ENCODE data around the gene SSR3. TPM values are rescaled to one million over a fixed set of nuclear protein-coding genes. Genes with fewer than 3 reads are reported as not detected.

The SSR3 gene
- total and polyA plus RNA-seq, 9 donors = 53.4 to 303 (median 160) TPM

DNA sequence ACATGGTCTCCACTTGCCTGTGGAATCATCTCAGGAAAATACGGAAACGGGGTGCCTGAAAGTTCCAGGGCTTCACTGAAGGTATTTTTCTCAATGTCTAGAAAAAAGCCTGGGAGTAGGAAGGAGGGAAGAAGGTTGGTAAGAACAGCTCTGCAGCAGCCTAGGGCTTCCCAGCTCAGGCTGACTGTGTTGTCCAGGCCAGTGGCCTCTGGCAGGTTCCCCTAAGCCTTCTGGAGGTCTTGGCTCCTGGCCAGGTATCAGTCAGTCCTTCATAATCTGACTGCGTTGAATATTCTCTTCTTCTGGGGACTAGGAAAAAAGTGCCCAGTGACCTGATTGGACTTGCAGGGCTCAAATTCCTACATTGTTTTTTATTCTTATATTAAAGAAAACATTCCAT is 38.6 kb downstream of the SSR3 start:
- WGBS, 3 donors = 66 to 76% (median 67%) methylated on average over 3 of the region's 3 CpGs
- DNase-seq = peak; percentile 29 to 47 (median 32)
- no peak overlapping the region for H3K4me3 ChIP-seq
- no peak overlapping the region for H3K27ac ChIP-seq
- intact Hi-C loops (cut with DNase I) = loop anchor here in 3 of 4 donors (5.0 to 10.0 kb wide), 3 partner anchors 361 to 471 kb away; no protein-coding TSS in a partner anchor
- TF ChIP-seq, protein P1, sequence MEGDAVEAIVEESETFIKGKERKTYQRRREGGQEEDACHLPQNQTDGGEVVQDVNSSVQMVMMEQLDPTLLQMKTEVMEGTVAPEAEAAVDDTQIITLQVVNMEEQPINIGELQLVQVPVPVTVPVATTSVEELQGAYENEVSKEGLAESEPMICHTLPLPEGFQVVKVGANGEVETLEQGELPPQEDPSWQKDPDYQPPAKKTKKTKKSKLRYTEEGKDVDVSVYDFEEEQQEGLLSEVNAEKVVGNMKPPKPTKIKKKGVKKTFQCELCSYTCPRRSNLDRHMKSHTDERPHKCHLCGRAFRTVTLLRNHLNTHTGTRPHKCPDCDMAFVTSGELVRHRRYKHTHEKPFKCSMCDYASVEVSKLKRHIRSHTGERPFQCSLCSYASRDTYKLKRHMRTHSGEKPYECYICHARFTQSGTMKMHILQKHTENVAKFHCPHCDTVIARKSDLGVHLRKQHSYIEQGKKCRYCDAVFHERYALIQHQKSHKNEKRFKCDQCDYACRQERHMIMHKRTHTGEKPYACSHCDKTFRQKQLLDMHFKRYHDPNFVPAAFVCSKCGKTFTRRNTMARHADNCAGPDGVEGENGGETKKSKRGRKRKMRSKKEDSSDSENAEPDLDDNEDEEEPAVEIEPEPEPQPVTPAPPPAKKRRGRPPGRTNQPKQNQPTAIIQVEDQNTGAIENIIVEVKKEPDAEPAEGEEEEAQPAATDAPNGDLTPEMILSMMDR (IDR thresholded peaks at IDR 0.05) = no peak
- TF ChIP-seq POLR2A (IDR thresholded peaks at IDR 0.05) = no peak
- no peak for TF ChIP-seq EP300 (IDR thresholded peaks at IDR 0.05)
- H3K27me3 ChIP-seq = no peaks in the 10 kb centered on the region
- no peaks in the 10 kb centered on the region for H3K9me3 ChIP-seq
- H3K4me1 ChIP-seq (ENCODE audit: insufficient read depth) = peaks cover 6% of the 10 kb centered on the region
- H3K36me3 ChIP-seq = no peaks in the 10 kb centered on the region

DNA sequence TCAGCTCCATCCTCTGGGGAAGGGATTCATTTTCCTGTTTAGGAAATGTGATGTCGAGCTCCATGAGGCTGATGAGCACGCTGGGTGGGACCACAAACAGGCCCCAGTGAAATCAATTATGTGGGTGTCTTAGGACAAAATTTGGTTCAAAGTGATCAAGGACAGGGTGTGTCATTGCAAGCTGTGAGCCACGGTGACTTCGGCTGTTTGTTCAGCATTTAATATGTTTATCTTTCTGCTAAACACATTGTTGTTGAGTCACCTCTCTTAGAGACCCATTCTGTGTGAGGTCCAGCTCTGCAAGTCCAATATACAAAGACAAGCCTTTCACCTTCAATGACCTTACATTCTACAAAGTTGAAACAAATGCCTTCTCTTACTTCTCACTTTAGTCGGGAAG is 41.3 kb downstream of the SSR3 start:
- Histone ChIP-seq H3K36me3 (no peaks in the 10 kb centered on the region), H3K27ac (no peak overlapping the region), H3K4me3 (no peak overlapping the region), H3K9me3 (no peaks in the 10 kb centered on the region), H3K27me3 (no peaks in the 10 kb centered on the region), H3K4me1 (ENCODE audit: insufficient read depth) (peaks cover 6% of the 10 kb centered on the region)
- TF ChIP-seq POLR2A (IDR thresholded peaks at IDR 0.05) (no peak), EP300 (IDR thresholded peaks at IDR 0.05) (no peak)
- TF ChIP-seq, protein P1 (IDR thresholded peaks at IDR 0.05) = no peak
- no peak for DNase-seq
- WGBS, 3 donors = 69 to 81% (median 74%) methylated on average over 5 of the region's 5 CpGs
- intact Hi-C loops (cut with DNase I) = loop anchor here in 2 of 4 donors (5.0 to 10.0 kb wide), 3 partner anchors 359 to 469 kb away; no protein-coding TSS in a partner anchor

DNA sequence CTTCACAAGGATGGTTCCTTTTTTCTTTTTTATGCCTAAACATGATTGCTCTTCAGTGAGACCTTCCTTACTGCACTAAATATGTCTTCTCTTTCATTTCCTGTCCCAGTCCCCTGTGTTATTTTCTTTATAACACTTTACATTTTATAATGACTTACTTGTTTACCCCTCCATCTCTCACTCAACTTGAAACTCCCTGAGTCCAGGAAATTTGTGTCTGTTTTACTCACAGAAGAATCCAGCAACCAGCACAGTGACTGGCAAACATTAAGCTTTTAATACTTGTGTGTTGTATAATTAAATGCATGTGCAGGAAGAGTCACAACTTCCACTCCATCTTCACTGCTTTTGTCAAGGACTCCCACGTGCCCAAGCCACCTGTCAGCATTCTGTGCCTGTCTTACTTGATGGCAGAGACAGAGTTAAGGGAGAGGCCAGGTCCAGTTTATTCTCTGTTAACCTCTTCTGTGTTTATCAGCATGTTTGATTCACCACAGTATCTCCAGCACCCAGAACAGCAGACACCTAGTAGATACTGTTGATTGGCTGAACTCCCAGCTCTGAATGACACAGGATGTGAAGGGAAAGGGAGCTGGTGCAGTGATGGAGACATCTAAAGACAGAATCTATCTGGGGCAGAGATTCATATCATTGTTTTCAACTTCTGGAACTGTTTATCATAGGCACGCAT is 42.8 kb downstream of the SSR3 start:
- intact Hi-C loops (cut with DNase I) = loop anchor here in 2 of 4 donors (5.0 to 10.0 kb wide), 3 partner anchors 357 to 467 kb away; no protein-coding TSS in a partner anchor
- 67 to 75% (median 73%) methylated on average over 2 of the region's 2 CpGs for WGBS, 3 donors
- DNase-seq = no peak

DNA sequence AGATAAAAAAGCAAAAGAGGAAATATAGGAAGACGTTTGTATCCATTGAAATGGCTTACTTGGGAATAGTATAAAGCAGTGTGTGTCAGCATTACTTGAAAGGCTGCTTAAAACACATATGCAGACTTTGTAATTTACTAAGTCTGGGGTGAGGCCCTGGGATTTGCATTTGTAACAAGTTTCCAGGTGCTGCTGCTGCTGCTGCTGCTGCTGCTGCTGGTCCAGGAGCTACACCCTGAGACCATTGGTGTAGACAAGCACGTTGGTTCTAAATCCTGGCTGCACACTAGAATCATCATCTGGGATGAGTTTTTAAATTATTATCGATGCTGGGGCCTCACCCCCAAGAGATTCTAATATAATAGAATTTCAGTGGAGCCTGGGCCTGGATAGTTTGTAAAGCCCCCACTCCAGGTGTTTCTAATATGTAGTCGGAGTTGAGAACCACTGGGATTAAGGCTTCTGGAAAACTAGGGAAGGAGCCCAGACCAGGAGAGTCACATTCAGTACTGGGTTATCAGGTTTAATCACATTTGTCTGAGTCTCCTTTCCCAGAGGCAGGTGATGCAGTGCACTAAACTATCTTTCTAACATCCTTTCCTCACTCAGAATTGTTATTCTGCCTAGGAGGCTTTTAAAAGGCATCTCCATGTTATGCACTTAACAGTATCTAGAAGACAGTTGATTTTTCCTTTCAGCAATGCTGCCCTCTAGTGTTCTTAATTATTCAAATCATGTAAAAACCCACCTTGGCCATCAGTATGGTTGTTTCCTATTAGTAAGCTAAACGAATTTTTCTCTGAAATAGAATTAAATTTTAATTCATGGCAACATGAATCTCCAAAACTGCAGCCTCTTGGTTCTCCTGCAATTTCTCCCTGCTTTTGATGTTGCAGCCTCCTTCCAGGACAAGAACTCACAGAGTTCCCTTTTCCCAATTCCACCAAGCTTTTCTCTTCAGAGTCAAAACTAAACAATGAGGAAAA is 45.4 kb downstream of the SSR3 start:
- intact Hi-C loops (cut with DNase I) = loop anchor here in 2 of 4 donors (5.0 to 10.0 kb wide), 3 partner anchors 355 to 465 kb away; no protein-coding TSS in a partner anchor
- 54 to 64% (median 58%) methylated on average over 5 of the region's 5 CpGs for WGBS, 3 donors
- DNase-seq = no peak
- no peak for TF ChIP-seq POLR2A (IDR thresholded peaks at IDR 0.05)
- TF ChIP-seq, protein P1 (IDR thresholded peaks at IDR 0.05) = peak; percentile 26 to 66 (median 52)
- H3K36me3 ChIP-seq = no peaks in the 10 kb centered on the region
- no peaks in the 10 kb centered on the region for H3K4me1 ChIP-seq (ENCODE audit: insufficient read depth)
- no peak overlapping the region for H3K27ac ChIP-seq
- H3K9me3 ChIP-seq = no peaks in the 10 kb centered on the region
- no peaks in the 10 kb centered on the region for H3K27me3 ChIP-seq
- no peak overlapping the region for H3K4me3 ChIP-seq

More for the DNA sequence above, 42.8 kb downstream of the SSR3 start:
- Histone ChIP-seq H3K4me1 (ENCODE audit: insufficient read depth) (peaks cover 4% of the 10 kb centered on the region), H3K4me3 (no peak overlapping the region), H3K9me3 (no peaks in the 10 kb centered on the region), H3K36me3 (no peaks in the 10 kb centered on the region), H3K27ac (no peak overlapping the region), H3K27me3 (no peaks in the 10 kb centered on the region)
- TF ChIP-seq EP300 (IDR thresholded peaks at IDR 0.05) (no peak), POLR2A (IDR thresholded peaks at IDR 0.05) (no peak)
- TF ChIP-seq, protein P1 (IDR thresholded peaks at IDR 0.05) = no peak

Measured in ovary (tissue), 9 donors.